Spleen (tissue), 11 donors: ENCODE results near the gene POF1B. TPM values are rescaled to one million over a fixed set of nuclear protein-coding genes. Genes with fewer than 3 reads are reported as not detected.

Experiments
- DNase-seq: peaks from one replicate; pipeline ENCODE4 v3.0.0-alpha.2; 2020
- H3K27ac ChIP-seq, 8 donors: fragments of 200-600 bp; sonication (generic) in 7 of 8; 1 replicate in 4 of 8; 2 replicates in 4 of 8; pipeline versions ENCODE4 v1.5.0 to v1.8.0; 2016 to 2021; ENCODE audit warnings: inconsistent platforms in 4 of 8, mild to moderate bottlenecking in 4 of 8, moderate library complexity in 1 of 8
- H3K27me3 ChIP-seq, 7 donors: fragments of 200-600 bp; sonication (generic) in 6 of 7; replicated peaks in 1 of 7; 1 replicate in 4 of 7; 2 replicates in 3 of 7; pipeline versions ENCODE4 v1.5.0 to v1.8.0; 2016 to 2021; ENCODE audit warnings: inconsistent platforms in 3 of 7, mild to moderate bottlenecking in 1 of 7
- H3K36me3 ChIP-seq, 6 donors: fragments of 200-600 bp; sonication (generic) in 5 of 6; 1 replicate in 4 of 6; 2 replicates in 2 of 6; pipeline versions ENCODE4 v1.5.0 to v1.8.0; 2016 to 2021; ENCODE audit warnings: inconsistent platforms in 2 of 6
- H3K4me1 ChIP-seq, 6 donors: fragments of 200-600 bp; sonication (generic) in 5 of 6; 1 replicate in 3 of 6; 2 replicates in 3 of 6; pipeline versions ENCODE4 v1.5.0 to v1.8.0; 2016 to 2021; ENCODE audit warnings: inconsistent platforms in 3 of 6
- H3K4me3 ChIP-seq, 8 donors: fragments of 200-600 bp; sonication (generic) in 7 of 8; 1 replicate in 4 of 8; 2 replicates in 4 of 8; pipeline versions ENCODE4 v1.5.0 to v1.8.0; 2016 to 2021; ENCODE audit warnings: inconsistent platforms in 4 of 8, mild to moderate bottlenecking in 4 of 8, moderate library complexity in 2 of 8
- H3K9me3 ChIP-seq, 8 donors: fragments of 200-600 bp; sonication (generic) in 7 of 8; 1 replicate in 4 of 8; 2 replicates in 4 of 8; pipeline versions ENCODE4 v1.5.0 to v1.8.0; 2016 to 2021; ENCODE audit warnings: inconsistent platforms in 4 of 8
- CTCF ChIP-seq, 11 experiments: fragments of 200-600 bp in 7 of 11; fragments of 450-650 bp in 4 of 11; sonication (generic) in 4 of 11; IDR thresholded peaks in 8 of 11; conservative IDR thresholded peaks in 3 of 11; 1 replicate in 7 of 11; 2 replicates in 4 of 11; pipeline versions ENCODE4 v1.4.0 to v1.8.0; 2016 to 2021; ENCODE audit warnings: antibody characterized with exemption in 11 of 11, inconsistent platforms in 4 of 11, mild to moderate bottlenecking in 1 of 11
- POLR2A ChIP-seq, 3 donors: fragments of 450-650 bp; IDR thresholded peaks; one replicate each; pipeline ENCODE4 v1.5.1; 2017; ENCODE audit warnings: antibody characterized with exemption in 3 of 3, mild to moderate bottlenecking in 1 of 3
- POLR2AphosphoS5 ChIP-seq, 3 donors: sonication (generic); formaldehyde crosslinking; IDR thresholded peaks; one replicate each; pipeline ENCODE4 v1.5.1; 2017; ENCODE audit warnings: antibody characterized with exemption in 3 of 3
- WGBS, 5 donors: extraction: QIAGEN DNeasy Blood & Tissue Kit in 3 of 5; methylation state at CpG; one replicate each; pipeline versions ENCODE4 v1.1.5 to v1.1.7; 2013 to 2018; 5-methylcytosine and 5-hydroxymethylcytosine counted together
- intact Hi-C: fragments of 100-400 bp; cut with DNase I; formaldehyde crosslinking; loops from one replicate; pipeline ENCODE4 v1.15.0; 2023; ENCODE audit warnings: low total_unique reads
- polyA plus RNA-seq, 3 donors: library from polyadenylated mRNA; stranded (reverse); fragments of 200-250 nt; gene quantifications; one replicate each; pipeline ENCODE4 v1.2.1, GENCODE V29; 2013
- total RNA-seq, 7 donors: library from RNA; depleted of rRNA in 3 of 7; stranded (reverse); fragments of >200 nt in 3 of 7; fragmentation: NEBNext Ultra II Directional in 4 of 7; extraction: Animal tissue kit (Norgen Biotek cat#: 25700) in 4 of 7; gene quantifications; one replicate each; pipeline versions ENCODE4 v1.1.0 to v1.2.1, GENCODE V29; 2016 to 2021
- donor health status: healthy with polysubstance abuse.
- donor health status: DM: no; HTN: no; CAD: no; lungs with moderate emphysema.
- donor health status: DM: no; HTN: no; CAD: no.
- donor health status: Bipolar disorder and iron deficiency.
- donor health status: healthy.
- donor health status: DM: no; HTN: no; CAD: no.
- donor health status: DM: yes; HTN: yes; CAD: no.

Gene POF1B
- total and polyA plus RNA-seq, 10 donors: 0.09 to 9.6 (median 4.2) TPM

DNA sequence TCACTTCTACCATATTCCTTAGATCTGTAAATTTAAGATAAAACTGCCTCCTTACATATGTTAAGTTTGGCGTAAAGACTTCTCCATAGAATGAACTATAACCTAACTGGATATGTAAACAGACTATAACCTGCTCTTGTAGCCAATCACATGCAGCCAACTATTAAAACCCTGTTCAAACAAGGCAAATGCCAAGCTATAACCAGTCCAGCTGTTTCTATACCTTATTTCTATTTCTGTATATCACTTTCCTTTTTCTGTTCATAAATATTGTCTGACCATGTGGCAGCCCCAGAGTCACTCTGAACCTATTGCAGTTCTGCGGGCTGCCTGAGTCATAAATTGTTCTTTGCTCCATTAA, 12.4 kb upstream of the POF1B start:
- Histone ChIP-seq H3K4me1 (no peaks in the 10 kb centered on the region), H3K9me3 (peaks cover 0 to 8% (median 0%) of the 10 kb centered on the region in 8 donors), H3K36me3 (no peaks in the 10 kb centered on the region), H3K27me3 (no peaks in the 10 kb centered on the region), H3K4me3 (no peak overlapping the region), H3K27ac (no peak overlapping the region)
- DNase-seq: no peak
- TF ChIP-seq POLR2A (IDR thresholded peaks at IDR 0.05): no peak
- no peak for TF ChIP-seq CTCF (IDR thresholded peaks at IDR 0.05 in 8 of 11, conservative IDR thresholded peaks at IDR 0.05 in 3 of 11)
- TF ChIP-seq POLR2AphosphoS5 (IDR thresholded peaks at IDR 0.05): no peak
- WGBS, 5 donors: 75 to 93% (median 85%) methylated on average over 2 of the region's 2 CpGs
- intact Hi-C loops: no loop called here

DNA sequence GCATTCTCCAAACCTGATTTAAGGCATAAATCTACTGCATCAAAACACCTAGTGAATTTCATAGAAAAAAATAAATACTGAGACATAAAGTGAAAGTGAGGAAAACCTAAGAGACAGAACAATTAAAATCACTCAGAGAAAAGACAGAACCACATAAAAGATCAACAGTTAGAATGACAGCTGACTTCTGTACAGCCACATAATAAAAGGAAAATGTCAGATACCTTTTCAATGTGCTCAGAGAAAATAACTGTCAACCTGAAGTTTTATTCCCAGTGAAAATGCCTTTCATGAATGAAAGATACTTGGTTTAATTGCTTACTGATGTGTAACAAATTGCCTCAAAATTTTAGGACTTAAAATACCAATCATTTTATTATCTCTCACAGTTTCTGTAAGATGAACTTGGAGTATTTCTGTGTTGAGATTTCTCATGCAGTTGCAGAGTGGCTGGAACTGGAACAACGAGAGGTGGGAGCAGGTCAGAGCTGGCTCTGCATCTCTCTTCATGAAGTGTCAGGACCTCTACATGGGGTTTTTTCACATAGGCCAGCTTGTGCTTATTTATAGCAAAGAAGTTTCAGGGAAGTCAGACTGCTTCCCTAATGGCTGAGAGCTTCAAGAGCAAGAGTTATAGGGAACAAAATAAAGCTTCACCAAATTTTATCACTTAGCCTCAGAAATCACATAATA, 11.9 kb upstream of the POF1B start:
- no peak for DNase-seq
- H3K27me3 ChIP-seq: no peaks in the 10 kb centered on the region
- no peak overlapping the region for H3K4me3 ChIP-seq
- H3K27ac ChIP-seq: no peak overlapping the region
- no peaks in the 10 kb centered on the region for H3K36me3 ChIP-seq
- intact Hi-C loops: no loop called here
- H3K9me3 ChIP-seq: peaks cover 0 to 8% (median 0%) of the 10 kb centered on the region in 8 donors
- WGBS, 5 donors: 29 to 73% (median 35%) methylated on average over 1 of the region's 1 CpG
- TF ChIP-seq CTCF (IDR thresholded peaks at IDR 0.05 in 8 of 11, conservative IDR thresholded peaks at IDR 0.05 in 3 of 11) (no peak), POLR2A (IDR thresholded peaks at IDR 0.05) (no peak), POLR2AphosphoS5 (IDR thresholded peaks at IDR 0.05) (no peak)
- no peaks in the 10 kb centered on the region for H3K4me1 ChIP-seq

DNA sequence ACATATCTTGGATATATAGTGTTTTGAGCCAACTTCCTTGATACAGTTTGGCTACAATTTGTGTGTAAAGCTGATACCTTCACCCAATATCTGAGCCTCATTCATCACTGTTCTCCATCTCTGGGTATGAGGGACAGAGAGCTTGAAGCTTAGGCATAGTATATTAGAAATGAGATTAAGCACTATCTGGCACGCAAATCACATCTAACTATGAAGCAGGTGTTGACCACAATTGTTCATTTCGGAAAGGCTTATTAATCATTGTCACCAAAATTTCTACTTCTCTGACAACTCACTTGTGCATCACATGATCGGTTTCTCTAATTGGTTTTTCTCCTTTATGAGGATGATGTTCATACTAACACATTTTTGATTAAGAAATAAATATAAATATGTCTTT, 2.1 kb upstream of the POF1B start:
- intact Hi-C loops: no loop called here

More for the DNA sequence above, 2.1 kb upstream of the POF1B start:
- 62 to 90% (median 77%) methylated on average over 3 of the region's 3 CpGs for WGBS, 5 donors
- H3K9me3 ChIP-seq: no peaks in the 10 kb centered on the region
- no peak for TF ChIP-seq CTCF (IDR thresholded peaks at IDR 0.05 in 8 of 11, conservative IDR thresholded peaks at IDR 0.05 in 3 of 11)
- TF ChIP-seq POLR2AphosphoS5 (IDR thresholded peaks at IDR 0.05): no peak
- no peak for TF ChIP-seq POLR2A (IDR thresholded peaks at IDR 0.05)
- no peaks in the 10 kb centered on the region for H3K36me3 ChIP-seq
- H3K27ac ChIP-seq: no peak overlapping the region
- H3K27me3 ChIP-seq: no peaks in the 10 kb centered on the region
- DNase-seq: no peak
- H3K4me3 ChIP-seq: no peak overlapping the region
- H3K4me1 ChIP-seq: no peaks in the 10 kb centered on the region
